ENCODE data around the gene DBH. TPM values are rescaled to one million over a fixed set of nuclear protein-coding genes. Genes with fewer than 3 reads are reported as not detected.

Gene DBH
- total RNA-seq, 1 donor from 2014 or later: not detected

GRCh38 chr9:133703591-133704399 is 67.6 kb downstream of the DBH start:
- DNase-seq (ENCODE audit: low read depth) (no peak), FAIRE-seq (no peak)
- no peak overlapping the region for H3K4me3 ChIP-seq (ENCODE audit: low read depth, low read length)
- TF ChIP-seq CTCF (IDR thresholded peaks at IDR 0.05; ENCODE audit: insufficient read depth, low read length, severe bottlenecking): no peak
- no peaks in the 10 kb centered on the region for H3K36me3 ChIP-seq (ENCODE audit: control insufficient read depth, insufficient read depth, low read length)
- H3K27me3 ChIP-seq (ENCODE audit: control insufficient read depth, insufficient read depth, low read length): peaks cover 31% of the 10 kb centered on the region

DNA sequence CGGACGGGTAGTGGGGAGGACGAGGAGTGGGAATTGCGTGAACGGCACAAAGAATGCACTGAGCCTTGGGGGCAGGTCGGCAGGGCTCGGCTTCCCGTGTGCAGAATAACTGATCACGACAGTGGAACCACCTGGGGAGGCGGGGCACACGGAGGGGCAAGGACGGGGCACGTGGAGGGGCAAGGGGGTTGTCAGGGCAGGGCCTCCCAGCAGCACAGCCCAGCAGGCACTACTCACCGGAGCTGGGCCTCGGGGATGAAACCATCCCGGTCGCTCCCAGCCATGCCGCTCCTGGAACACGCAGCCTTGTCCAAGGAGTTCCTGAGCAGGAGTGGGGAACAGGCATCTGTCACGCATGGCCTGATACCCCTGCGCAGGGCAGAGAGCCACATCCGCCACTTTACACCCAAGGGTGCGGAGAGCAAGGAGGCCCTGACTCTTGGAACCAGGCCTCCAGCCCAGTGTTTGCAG is 68.6 kb downstream of the DBH start:
- Histone ChIP-seq H3K27me3 (ENCODE audit: control insufficient read depth, insufficient read depth, low read length) (peaks cover 31% of the 10 kb centered on the region), H3K36me3 (ENCODE audit: control insufficient read depth, insufficient read depth, low read length) (no peaks in the 10 kb centered on the region), H3K4me3 (ENCODE audit: low read depth, low read length) (no peak overlapping the region)
- no peak for DNase-seq (ENCODE audit: low read depth)
- no peak for TF ChIP-seq CTCF (IDR thresholded peaks at IDR 0.05; ENCODE audit: insufficient read depth, low read length, severe bottlenecking)
- no peak for FAIRE-seq

- DNase-seq (ENCODE audit: low read depth): no peak
- H3K4me3 ChIP-seq (ENCODE audit: low read depth, low read length): no peak overlapping the region
- H3K27me3 ChIP-seq (ENCODE audit: control insufficient read depth, insufficient read depth, low read length): peaks cover 31% of the 10 kb centered on the region
- H3K36me3 ChIP-seq (ENCODE audit: control insufficient read depth, insufficient read depth, low read length): no peaks in the 10 kb centered on the region
- no peak for TF ChIP-seq CTCF (IDR thresholded peaks at IDR 0.05; ENCODE audit: insufficient read depth, low read length, severe bottlenecking)
- FAIRE-seq: no peak
Measured at GRCh38 chr9:133705576-133705975, 69.4 kb downstream of the DBH start.

DNA sequence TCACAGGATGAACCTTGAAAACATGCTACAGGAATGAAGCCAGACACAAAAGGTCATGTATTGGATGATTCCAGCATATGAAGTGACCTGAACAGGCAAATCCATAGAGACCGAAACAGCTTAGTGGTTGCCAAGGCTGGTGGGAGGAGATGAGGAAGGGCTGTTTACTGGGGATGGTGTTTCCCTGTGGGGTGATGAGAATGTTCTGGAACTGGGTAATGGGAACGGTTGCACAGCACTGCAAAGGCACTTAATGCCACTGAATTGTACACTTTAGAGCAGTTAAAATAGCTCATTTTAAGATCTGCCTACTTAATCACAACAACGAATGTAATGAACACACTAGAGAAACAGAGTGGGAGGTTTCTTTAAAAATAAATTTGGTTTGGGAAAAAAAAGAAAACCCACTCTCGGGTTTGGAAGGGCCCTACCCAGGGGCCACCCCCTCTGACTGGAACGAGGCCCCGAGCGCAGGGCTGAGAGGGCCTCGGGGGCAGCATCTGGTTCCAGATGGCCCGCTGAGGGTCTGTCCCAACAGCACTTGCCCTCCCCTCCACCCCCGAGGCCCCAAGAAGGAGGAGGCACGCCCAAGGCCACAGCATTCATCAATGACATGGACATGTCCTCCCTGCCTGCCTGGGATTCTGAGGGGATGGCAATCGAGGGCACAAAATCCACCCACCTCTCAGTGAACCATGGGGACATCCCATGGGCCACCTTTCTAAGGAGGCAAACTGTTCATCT is 70.3 kb downstream of the DBH start:
- FAIRE-seq: peak; percentile 13
- no peak for DNase-seq (ENCODE audit: low read depth)

GRCh38 chr9:133707065-133707762 is 71.1 kb downstream of the DBH start:
- peaks cover 19% of the 10 kb centered on the region for H3K27me3 ChIP-seq (ENCODE audit: control insufficient read depth, insufficient read depth, low read length)
- peak; percentile 41 for DNase-seq (ENCODE audit: low read depth)

More for the DNA sequence above, 70.3 kb downstream of the DBH start:
- H3K36me3 ChIP-seq (ENCODE audit: control insufficient read depth, insufficient read depth, low read length): no peaks in the 10 kb centered on the region
- TF ChIP-seq CTCF (IDR thresholded peaks at IDR 0.05; ENCODE audit: insufficient read depth, low read length, severe bottlenecking): no peak
- H3K27me3 ChIP-seq (ENCODE audit: control insufficient read depth, insufficient read depth, low read length): peaks cover 25% of the 10 kb centered on the region
- no peak overlapping the region for H3K4me3 ChIP-seq (ENCODE audit: low read depth, low read length)

More at GRCh38 chr9:133707065-133707762, 71.1 kb downstream of the DBH start:
- no peak for FAIRE-seq
- H3K36me3 ChIP-seq (ENCODE audit: control insufficient read depth, insufficient read depth, low read length): no peaks in the 10 kb centered on the region
- no peak for TF ChIP-seq CTCF (IDR thresholded peaks at IDR 0.05; ENCODE audit: insufficient read depth, low read length, severe bottlenecking)
- H3K4me3 ChIP-seq (ENCODE audit: low read depth, low read length): no peak overlapping the region
